B cell (primary cell): ENCODE results near the gene MAN2A2.
"Not testable (repeated sequence)": the region's sequence is repeated elsewhere in the genome, so short reads cannot be mapped to it uniquely, and the experiment has no call there.

Experiments used
- EZH2 ChIP-seq: IDR thresholded peaks from 2 replicates; pipeline ENCODE4 v1.6.1; 2012; ENCODE audit warnings: borderline replicate concordance, low read depth, mild to moderate bottlenecking, moderate library complexity, low read length; ENCODE audit not compliant: insufficient read depth, poor library complexity, severe bottlenecking
- TF ChIP-seq, protein P1 (sequence below): fragments of 200-600 bp; IDR thresholded peaks from one replicate; pipeline ENCODE4 v1.8.0; 2022; ENCODE audit warnings: antibody characterized with exemption, mild to moderate bottlenecking

- TF ChIP-seq, protein P1, sequence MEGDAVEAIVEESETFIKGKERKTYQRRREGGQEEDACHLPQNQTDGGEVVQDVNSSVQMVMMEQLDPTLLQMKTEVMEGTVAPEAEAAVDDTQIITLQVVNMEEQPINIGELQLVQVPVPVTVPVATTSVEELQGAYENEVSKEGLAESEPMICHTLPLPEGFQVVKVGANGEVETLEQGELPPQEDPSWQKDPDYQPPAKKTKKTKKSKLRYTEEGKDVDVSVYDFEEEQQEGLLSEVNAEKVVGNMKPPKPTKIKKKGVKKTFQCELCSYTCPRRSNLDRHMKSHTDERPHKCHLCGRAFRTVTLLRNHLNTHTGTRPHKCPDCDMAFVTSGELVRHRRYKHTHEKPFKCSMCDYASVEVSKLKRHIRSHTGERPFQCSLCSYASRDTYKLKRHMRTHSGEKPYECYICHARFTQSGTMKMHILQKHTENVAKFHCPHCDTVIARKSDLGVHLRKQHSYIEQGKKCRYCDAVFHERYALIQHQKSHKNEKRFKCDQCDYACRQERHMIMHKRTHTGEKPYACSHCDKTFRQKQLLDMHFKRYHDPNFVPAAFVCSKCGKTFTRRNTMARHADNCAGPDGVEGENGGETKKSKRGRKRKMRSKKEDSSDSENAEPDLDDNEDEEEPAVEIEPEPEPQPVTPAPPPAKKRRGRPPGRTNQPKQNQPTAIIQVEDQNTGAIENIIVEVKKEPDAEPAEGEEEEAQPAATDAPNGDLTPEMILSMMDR = not testable (repeated sequence)
- not testable (repeated sequence) for TF ChIP-seq EZH2
Observed at GRCh38 chr15:90909449-90909848, 6.3 kb downstream of the MAN2A2 start.
